GM21717 (cell line): ENCODE measurements around the gene HOXA2.

Experiments
- ATAC-seq: cut with Tn5 transposase; IDR thresholded peaks from one replicate; pipeline ENCODE4 v1.9.1; 2021; ENCODE audit warnings: mild to moderate bottlenecking, moderate library complexity; ENCODE audit not compliant: unreplicated experiment

The HOXA2 gene

GRCh38 chr7:27112955-27113949 is 10.8 kb upstream of the HOXA2 start:
- no peak for ATAC-seq

- no peak for ATAC-seq
Observed at GRCh38 chr7:27112361-27112760, 9.9 kb upstream of the HOXA2 start.

- no peak for ATAC-seq
Observed at GRCh38 chr7:27111751-27112277, 9.3 kb upstream of the HOXA2 start.

- ATAC-seq = no peak
Observed at GRCh38 chr7:27111042-27111750, 8.7 kb upstream of the HOXA2 start.

- no peak for ATAC-seq
Observed at GRCh38 chr7:27110186-27111031, 7.9 kb upstream of the HOXA2 start.

- ATAC-seq = no peak
Observed at GRCh38 chr7:27109466-27110185, 7.1 kb upstream of the HOXA2 start.

- ATAC-seq = no peak
Observed at GRCh38 chr7:27108390-27109127, 6.1 kb upstream of the HOXA2 start.

GRCh38 chr7:27107391-27108381 is 5.2 kb upstream of the HOXA2 start:
- no peak for ATAC-seq

DNA sequence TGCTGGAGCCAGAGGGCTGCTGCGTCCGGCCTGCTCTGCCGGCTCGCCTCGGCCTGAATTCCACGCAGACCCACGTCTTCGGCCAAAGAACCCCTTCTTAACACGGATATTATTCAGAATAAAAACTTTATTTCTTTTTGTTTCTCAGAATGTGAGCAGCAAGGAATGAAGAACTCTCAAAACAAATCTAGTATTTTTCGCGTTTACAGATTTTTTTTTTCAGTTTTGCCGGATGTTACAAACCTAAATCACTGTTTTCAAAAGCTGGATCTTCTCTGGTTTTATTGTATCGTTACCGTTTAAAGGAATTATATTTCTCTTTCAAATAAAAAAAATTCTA is 4.4 kb upstream of the HOXA2 start:
- ATAC-seq = no peak

DNA sequence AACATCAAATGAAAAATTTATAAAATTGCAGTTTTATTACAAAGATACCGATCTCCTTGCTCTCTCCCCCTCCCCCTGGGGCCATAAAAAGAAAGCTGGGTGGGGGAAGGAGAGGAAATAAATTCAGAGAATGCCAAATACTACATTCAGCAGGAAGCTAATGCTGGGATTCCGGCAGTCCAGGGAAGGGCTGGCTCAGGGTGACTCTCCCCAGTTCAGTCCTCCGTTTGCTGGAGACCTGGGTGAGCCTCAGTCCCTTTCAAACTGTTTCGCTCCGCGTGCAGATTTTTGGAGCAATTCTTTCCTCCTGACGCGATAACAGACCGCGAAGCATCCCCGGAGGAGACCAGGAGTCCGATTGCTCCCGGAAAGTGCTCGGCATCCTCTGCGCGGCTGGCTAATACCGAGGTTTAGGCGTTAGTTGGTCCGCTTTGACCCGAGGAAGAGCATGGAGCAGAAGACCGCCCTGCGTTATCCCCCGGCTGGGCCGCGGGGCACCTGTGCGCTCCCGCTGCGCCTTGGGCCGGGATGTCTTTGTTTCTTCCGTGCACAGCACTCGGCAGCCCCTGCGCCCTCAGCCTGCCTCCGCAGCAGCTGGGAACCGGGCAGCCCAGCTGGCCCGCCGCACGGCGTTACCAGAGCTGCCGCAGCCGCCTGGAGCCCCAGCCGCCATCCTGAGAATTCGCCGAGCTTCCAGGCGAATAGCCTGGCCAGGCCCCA is 3.9 kb upstream of the HOXA2 start:
- ATAC-seq = no peak

DNA sequence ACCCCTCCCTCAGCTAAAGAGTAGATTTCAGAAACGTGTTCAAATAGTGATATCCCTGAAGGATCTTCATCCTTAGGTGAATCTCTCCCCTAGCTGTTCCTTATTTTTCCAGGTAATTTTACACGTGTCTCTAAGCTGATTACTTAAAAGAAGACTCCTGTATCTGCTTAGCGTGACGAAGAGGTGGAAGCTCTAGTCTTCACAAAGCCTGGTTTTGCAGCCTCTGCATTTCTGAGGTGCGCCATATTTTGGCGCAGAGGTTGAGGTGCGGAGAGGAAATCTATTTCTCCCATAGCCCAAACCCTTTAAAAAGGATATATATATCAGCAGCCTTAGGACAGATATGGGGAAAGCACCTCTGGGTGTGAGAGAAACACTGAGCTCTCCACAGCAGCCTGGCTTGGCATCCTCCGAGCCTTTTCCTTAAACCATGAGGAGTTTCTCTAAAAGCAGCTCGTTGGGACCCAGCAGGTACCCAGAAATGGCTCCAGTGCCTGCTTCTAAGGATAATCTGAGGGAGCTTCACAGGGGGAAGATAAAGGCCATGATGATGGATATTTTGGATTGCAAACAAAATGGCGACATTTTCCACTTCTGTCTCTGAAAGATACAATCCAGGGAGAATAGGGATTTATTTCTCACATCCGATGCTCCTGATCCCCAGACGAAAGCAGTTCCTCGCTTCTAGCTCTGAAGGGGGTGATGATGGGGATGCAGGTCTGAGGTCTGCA is 3.0 kb upstream of the HOXA2 start:
- no peak for ATAC-seq

GRCh38 chr7:27104341-27105058 is 2.0 kb upstream of the HOXA2 start:
- no peak for ATAC-seq

DNA sequence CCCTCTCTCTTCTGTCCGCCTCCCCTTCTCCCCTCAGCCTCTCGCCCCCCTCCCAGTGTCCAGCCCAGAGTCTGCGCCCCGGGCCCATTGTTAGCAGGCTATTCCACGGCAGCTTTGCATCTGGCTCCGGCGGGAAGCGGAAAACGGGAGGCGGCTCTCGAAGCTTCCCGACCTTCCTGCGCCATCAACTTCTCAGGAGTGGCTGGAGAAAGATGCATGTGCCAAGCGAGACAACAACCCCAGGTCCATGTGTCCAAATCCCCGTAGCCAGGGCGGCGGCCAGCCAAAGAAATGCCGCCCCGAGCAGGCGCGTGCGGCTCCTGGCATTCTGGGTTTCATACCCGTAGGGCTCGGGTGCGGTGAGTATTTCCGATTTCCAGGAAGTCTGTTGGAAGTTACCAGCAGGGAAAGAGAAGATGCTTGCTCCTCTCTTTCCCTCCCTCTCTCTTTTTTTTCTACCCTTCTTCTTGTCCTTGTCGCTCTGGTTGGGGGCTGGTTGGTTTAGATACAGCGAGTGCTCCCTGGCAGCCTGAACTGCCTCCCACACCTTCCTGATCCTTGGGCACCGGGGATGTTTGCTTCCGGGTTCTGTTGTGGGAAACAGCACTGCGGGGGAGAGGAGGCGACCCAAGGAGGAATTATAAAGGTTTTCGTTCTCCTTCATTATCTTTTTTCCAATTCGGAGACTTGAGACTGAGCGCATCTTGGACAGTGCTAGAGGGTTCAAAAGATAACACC is 1.2 kb upstream of the HOXA2 start:
- ATAC-seq = no peak

GRCh38 chr7:27101957-27102580 is 414 bp downstream of the HOXA2 start:
- ATAC-seq = no peak
